ENCODE measurements around the gene SERPINB2.

DNA sequence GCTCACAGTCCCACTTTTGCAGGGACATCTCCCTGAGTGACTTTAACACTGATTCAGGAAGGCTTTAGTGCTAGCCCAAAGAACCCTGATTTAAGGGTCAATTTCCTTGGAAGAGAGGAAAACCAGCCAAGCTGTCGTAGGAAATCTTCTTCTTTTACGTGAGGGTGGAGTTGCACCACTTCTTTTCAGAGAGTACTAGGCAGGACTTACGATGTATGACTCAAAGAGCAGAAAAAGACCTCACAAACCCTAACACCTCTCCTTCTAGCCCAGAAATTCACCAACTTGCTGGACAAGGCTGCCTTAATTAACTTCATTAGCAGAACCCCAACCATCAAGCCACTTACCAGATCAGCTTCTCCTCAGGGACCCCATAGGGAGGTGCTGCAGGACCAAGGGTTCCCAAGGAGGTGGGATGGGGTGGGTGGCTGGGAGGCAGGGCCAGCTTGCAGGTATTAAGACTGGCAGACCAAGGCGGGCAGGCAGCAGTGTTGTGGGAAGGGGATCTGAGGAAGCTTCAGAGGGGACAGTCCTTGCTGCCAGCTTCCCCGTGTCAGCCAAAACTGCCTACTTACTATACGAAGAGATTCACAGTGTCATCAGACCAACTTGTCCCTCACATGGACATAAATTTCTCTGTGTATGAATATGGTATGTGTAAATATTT, 6.7 kb downstream of the SERPINB2 start:
- TF ChIP-seq, protein P1, sequence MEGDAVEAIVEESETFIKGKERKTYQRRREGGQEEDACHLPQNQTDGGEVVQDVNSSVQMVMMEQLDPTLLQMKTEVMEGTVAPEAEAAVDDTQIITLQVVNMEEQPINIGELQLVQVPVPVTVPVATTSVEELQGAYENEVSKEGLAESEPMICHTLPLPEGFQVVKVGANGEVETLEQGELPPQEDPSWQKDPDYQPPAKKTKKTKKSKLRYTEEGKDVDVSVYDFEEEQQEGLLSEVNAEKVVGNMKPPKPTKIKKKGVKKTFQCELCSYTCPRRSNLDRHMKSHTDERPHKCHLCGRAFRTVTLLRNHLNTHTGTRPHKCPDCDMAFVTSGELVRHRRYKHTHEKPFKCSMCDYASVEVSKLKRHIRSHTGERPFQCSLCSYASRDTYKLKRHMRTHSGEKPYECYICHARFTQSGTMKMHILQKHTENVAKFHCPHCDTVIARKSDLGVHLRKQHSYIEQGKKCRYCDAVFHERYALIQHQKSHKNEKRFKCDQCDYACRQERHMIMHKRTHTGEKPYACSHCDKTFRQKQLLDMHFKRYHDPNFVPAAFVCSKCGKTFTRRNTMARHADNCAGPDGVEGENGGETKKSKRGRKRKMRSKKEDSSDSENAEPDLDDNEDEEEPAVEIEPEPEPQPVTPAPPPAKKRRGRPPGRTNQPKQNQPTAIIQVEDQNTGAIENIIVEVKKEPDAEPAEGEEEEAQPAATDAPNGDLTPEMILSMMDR (IDR thresholded peaks at IDR 0.05): no peak
- TF ChIP-seq POLR2A (IDR thresholded peaks at IDR 0.05): no peak

All from esophagus squamous epithelium (tissue), 4 donors.